DMS153 (cell line): ENCODE measurements around the gene IGHMBP2.
"Not testable (repeated sequence)": the region's sequence is repeated elsewhere in the genome, so short reads cannot be mapped to it uniquely, and the experiment has no call there.

Experiments used
- DNase-seq: peaks from one replicate; lab custom pipeline; 2025; lab: John Stamatoyannopoulos, UW

Gene IGHMBP2

GRCh38 chr11:68963779-68964178 is 60.1 kb downstream of the IGHMBP2 start:
- no peak for DNase-seq

GRCh38 chr11:68965901-68966853 is 62.5 kb downstream of the IGHMBP2 start:
- DNase-seq = no peak

- DNase-seq = no peak
Measured at GRCh38 chr11:68966894-68967780, 63.4 kb downstream of the IGHMBP2 start.

- no peak for DNase-seq
Measured at GRCh38 chr11:68968306-68969250, 64.9 kb downstream of the IGHMBP2 start.

- DNase-seq = no peak
Measured at GRCh38 chr11:68969386-68969785, 65.7 kb downstream of the IGHMBP2 start.

- no peak for DNase-seq
Measured at GRCh38 chr11:68970921-68971636, 67.4 kb downstream of the IGHMBP2 start.

- DNase-seq = no peak
Measured at GRCh38 chr11:68973219-68973618, 69.5 kb downstream of the IGHMBP2 start.

GRCh38 chr11:68973706-68974105 is 70.0 kb downstream of the IGHMBP2 start:
- not testable (repeated sequence) for DNase-seq

GRCh38 chr11:68974421-68975194 is 70.9 kb downstream of the IGHMBP2 start:
- DNase-seq = no peak

- DNase-seq = no peak
Measured at GRCh38 chr11:68976095-68976494, 72.4 kb downstream of the IGHMBP2 start.

GRCh38 chr11:68976563-68976962 is 72.9 kb downstream of the IGHMBP2 start:
- no peak for DNase-seq

GRCh38 chr11:68977781-68978625 is 74.3 kb downstream of the IGHMBP2 start:
- no peak for DNase-seq

- DNase-seq = no peak
Measured at GRCh38 chr11:68978626-68978930, 74.9 kb downstream of the IGHMBP2 start.

- no peak for DNase-seq
Measured at GRCh38 chr11:68978931-68979594, 75.4 kb downstream of the IGHMBP2 start.

- no peak for DNase-seq
Measured at GRCh38 chr11:68979931-68980775, 76.5 kb downstream of the IGHMBP2 start.

GRCh38 chr11:68980776-68981065 is 77.0 kb downstream of the IGHMBP2 start, which contains the start of gene MRGPRD:
Gene MRGPRD (minus strand): TSS chr11:68980986. CDS start chr11:68980986, 0 bp downstream.
- no peak for DNase-seq

GRCh38 chr11:68982134-68982533 is 78.4 kb downstream of the IGHMBP2 start:
- no peak for DNase-seq

GRCh38 chr11:68983801-68984200 is 80.1 kb downstream of the IGHMBP2 start:
- DNase-seq = no peak
